GM23248 (cell line): ENCODE data around the gene AFAP1L1.

ENCODE experiments used
- EZH2 ChIP-seq: fragments of 200-600 bp; sonication (generic); IDR thresholded peaks from 2 replicates; pipeline ENCODE4 v1.6.1; 2018; ENCODE audit warnings: antibody characterized with exemption, mild to moderate bottlenecking; ENCODE audit not compliant: insufficient read depth, poor library complexity, severe bottlenecking
- EZH2phosphoT487 ChIP-seq: fragments of 200-600 bp; sonication (generic); IDR thresholded peaks from 2 replicates; pipeline ENCODE4 v1.6.1; 2018; ENCODE audit warnings: antibody characterized with exemption, moderate library complexity, mild to moderate bottlenecking, low read depth; ENCODE audit not compliant: insufficient read depth

DNA sequence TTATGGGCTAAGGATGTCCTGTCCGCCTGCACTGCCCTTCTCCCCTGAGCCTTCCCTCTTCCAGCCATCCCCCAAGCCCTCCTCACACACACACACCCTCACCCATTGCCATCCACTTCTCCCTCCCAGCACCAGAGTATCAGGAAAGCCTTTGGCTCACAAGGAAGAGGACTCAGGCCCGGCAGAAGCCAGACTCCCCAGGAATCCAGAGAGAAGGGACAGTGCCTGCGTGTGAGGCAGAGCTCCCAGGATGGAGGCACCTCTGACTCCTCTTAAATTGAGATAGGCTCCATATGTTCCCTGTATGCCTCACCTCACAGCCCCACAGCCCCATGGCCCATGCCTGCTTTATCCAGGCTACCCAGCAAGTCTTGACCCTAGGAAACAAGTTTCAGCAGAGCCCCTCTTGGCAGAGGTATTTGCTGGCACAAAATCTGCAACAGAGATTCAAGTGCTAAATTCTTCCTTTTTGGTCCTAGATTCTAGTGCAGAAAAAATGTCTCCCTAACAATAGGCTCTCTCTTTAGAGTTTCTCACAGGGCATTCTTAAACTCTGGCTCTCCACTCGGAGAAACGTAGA, 106.7 kb downstream of the AFAP1L1 start:
- TF ChIP-seq EZH2 (no peak), EZH2phosphoT487 (no peak)
